NOMO-1 treated with DMSO at 0.1 percent for 48 hours (cell line): ENCODE measurements around the gene ZBTB42.

Source experiments
- DNase-seq: peaks from one replicate; lab custom pipeline; 2025; ENCODE audit not compliant: unreplicated experiment; lab: John Stamatoyannopoulos, UW

The ZBTB42 gene

GRCh38 chr14:104794631-104794992 lies 6.3 kb upstream of the ZBTB42 start:
- no peak for DNase-seq

GRCh38 chr14:104794993-104795780 lies 5.7 kb upstream of the ZBTB42 start, which contains the start of gene AKT1:
Gene AKT1 (minus strand): TSS chr14:104795748. CDS start chr14:104792643, 3,105 bp downstream.
- no peak for DNase-seq

- DNase-seq, result peak; percentile 11
Observed at GRCh38 chr14:104795781-104796686, 4.9 kb upstream of the ZBTB42 start.

GRCh38 chr14:104796687-104797081 lies 4.2 kb upstream of the ZBTB42 start:
- no peak for DNase-seq

- DNase-seq, result no peak
Observed at GRCh38 chr14:104797115-104798044, 3.5 kb upstream of the ZBTB42 start.

- no peak for DNase-seq
Observed at GRCh38 chr14:104798300-104799243, 2.3 kb upstream of the ZBTB42 start.

- no peak for DNase-seq
Observed at GRCh38 chr14:104799244-104800014, 1.5 kb upstream of the ZBTB42 start.

- DNase-seq, result peak; percentile 67
Observed at GRCh38 chr14:104800015-104800770, 708 bp upstream of the ZBTB42 start.

GRCh38 chr14:104801520-104802393 lies 856 bp downstream of the ZBTB42 start:
- DNase-seq, result no peak

- no peak for DNase-seq
Observed at GRCh38 chr14:104802394-104803184, 1.7 kb downstream of the ZBTB42 start.

GRCh38 chr14:104803280-104803911 lies 2.5 kb downstream of the ZBTB42 start:
- DNase-seq, result no peak

- DNase-seq, result no peak
Observed at GRCh38 chr14:104803912-104804410, 3.1 kb downstream of the ZBTB42 start.

- no peak for DNase-seq
Observed at GRCh38 chr14:104804481-104805325, 3.8 kb downstream of the ZBTB42 start.

GRCh38 chr14:104805326-104805678 lies 4.4 kb downstream of the ZBTB42 start:
- DNase-seq, result no peak
